Measurements from ENCODE around the gene PKNOX2. TPM values are rescaled to one million over a fixed set of nuclear protein-coding genes. Genes with fewer than 3 reads are reported as not detected.

Gene PKNOX2
- total and polyA plus RNA-seq, 4 donors = 0.14 to 0.29 (median 0.24) TPM

DNA sequence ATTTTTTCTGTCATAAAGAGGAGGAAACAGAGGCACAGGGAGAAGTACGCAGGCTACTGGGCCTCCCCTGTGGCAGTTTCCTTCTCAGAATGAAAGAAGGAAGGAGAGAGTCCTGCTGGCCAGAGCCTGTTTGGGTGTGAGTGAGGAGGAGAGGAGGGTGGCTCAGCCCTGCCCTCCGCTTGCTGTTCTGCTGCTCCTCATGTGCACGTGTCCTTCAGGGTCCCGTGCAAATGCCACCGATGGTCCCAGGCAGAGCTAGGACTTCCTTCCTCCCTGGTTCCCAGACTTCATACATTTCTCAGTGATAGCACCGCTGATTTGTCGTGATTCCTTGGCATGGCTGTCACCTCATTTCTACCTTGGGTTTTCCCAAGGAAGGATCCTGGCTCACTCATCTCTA is 88.7 kb downstream of the PKNOX2 start:
- no peak for DNase-seq (ENCODE audit: low spot score)
- H3K4me1 ChIP-seq (ENCODE audit: control insufficient read depth in 4 of 4, insufficient read depth in 4 of 4, low read length in 3 of 4) = no peaks in the 10 kb centered on the region
- H3K27me3 ChIP-seq (ENCODE audit: control insufficient read depth in 4 of 4, insufficient read depth in 4 of 4, low read length in 3 of 4) = peaks cover 0 to 2% (median 0%) of the 10 kb centered on the region in 4 donors
- H3K27ac ChIP-seq (ENCODE audit: low read depth in 1 of 2, low read length in 2 of 2) = no peak overlapping the region
- TF ChIP-seq TAF1 (conservative IDR thresholded peaks at IDR 0.05) (no peak), RAD21 (IDR thresholded peaks at IDR 0.05) (no peak), ZBTB33 (IDR thresholded peaks at IDR 0.05) (no peak), NR2F2 (IDR thresholded peaks at IDR 0.05) (no peak), YY1 (IDR thresholded peaks at IDR 0.05) (no peak), EGR1 (IDR thresholded peaks at IDR 0.05; ENCODE audit: low read depth in 2 of 2) (no peak), CTCF (IDR thresholded peaks at IDR 0.05; ENCODE audit: low read depth, low read length, missing input control) (no peak), SP1 (IDR thresholded peaks at IDR 0.05) (no peak)
- no peak overlapping the region for H3K9ac ChIP-seq (ENCODE audit: low read depth in 1 of 2, low read length in 2 of 2)
- 59% methylated on average over 7 of the region's 7 CpGs for whole genome bisulfite sequencing
- no peaks in the 10 kb centered on the region for H3K9me3 ChIP-seq (ENCODE audit: control insufficient read depth in 4 of 4, low read length in 3 of 4)
- no peaks in the 10 kb centered on the region for H3K36me3 ChIP-seq (ENCODE audit: control insufficient read depth in 4 of 4, insufficient read depth in 3 of 4, low read depth in 1 of 4, low read length in 3 of 4)
- H3K4me3 ChIP-seq (ENCODE audit: low read depth in 1 of 3, low read length in 3 of 3) = no peak overlapping the region

DNA sequence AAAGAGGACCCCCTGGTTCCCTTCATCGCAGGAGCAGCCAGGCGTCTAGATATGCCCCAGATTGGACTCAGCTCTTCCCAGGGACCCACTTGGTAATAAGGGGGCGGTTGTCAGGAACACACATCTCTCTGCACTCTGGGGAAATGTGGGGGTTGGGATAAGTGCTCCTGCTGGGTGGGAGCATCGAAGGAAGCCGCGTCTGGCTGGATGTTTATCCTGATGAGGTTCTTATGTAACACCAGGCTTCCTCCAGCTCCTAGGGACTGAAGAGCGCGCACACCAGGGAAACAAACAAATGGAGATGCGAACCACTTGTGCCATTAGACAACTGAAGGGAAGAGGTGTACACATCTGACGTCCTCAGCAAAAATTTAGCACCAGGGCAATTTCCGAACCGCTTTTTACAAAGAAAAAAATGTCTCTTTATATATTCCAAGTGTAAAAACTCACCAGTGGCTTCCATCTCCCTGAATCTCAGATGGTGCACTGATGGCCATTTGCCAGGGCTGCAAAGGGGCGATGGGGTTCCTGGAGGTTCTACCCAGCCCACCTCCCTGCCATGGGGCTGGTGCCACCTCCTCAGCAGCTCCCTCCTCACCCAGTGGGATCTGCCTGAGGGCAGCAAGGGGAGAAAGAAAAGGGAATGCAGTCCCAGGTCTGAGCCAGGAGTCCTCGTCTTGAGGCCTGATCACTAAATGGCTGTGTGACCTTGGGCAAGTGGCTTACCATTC is 89.4 kb downstream of the PKNOX2 start:
- no peak overlapping the region for H3K4me3 ChIP-seq (ENCODE audit: low read depth in 1 of 3, low read length in 3 of 3)
- no peaks in the 10 kb centered on the region for H3K36me3 ChIP-seq (ENCODE audit: control insufficient read depth in 4 of 4, insufficient read depth in 3 of 4, low read depth in 1 of 4, low read length in 3 of 4)
- H3K9ac ChIP-seq (ENCODE audit: low read depth in 1 of 2, low read length in 2 of 2) = no peak overlapping the region
- TF ChIP-seq CTCF (IDR thresholded peaks at IDR 0.05; ENCODE audit: low read depth, low read length, missing input control) (no peak), FOXA1 (IDR thresholded peaks at IDR 0.05) (no peak), HNF4G (IDR thresholded peaks at IDR 0.05) (no peak), NR2F2 (IDR thresholded peaks at IDR 0.05) (no peak), REST (IDR thresholded peaks at IDR 0.05) (no peak), MAX (IDR thresholded peaks at IDR 0.05) (no peak), RAD21 (IDR thresholded peaks at IDR 0.05) (no peak), RXRA (IDR thresholded peaks at IDR 0.05) (no peak), JUND (IDR thresholded peaks at IDR 0.05) (no peak), HNF4A (conservative IDR thresholded peaks at IDR 0.05) (no peak), ZBTB33 (IDR thresholded peaks at IDR 0.05) (no peak), EGR1 (IDR thresholded peaks at IDR 0.05; ENCODE audit: low read depth in 2 of 2) (no peak), GABPA (IDR thresholded peaks at IDR 0.05 in 1 of 2, conservative IDR thresholded peaks at IDR 0.05 in 1 of 2) (no peak), SP1 (IDR thresholded peaks at IDR 0.05) (no peak)
- no peaks in the 10 kb centered on the region for H3K4me1 ChIP-seq (ENCODE audit: control insufficient read depth in 4 of 4, insufficient read depth in 4 of 4, low read length in 3 of 4)
- peaks cover 0 to 2% (median 0%) of the 10 kb centered on the region in 4 donors for H3K27me3 ChIP-seq (ENCODE audit: control insufficient read depth in 4 of 4, insufficient read depth in 4 of 4, low read length in 3 of 4)
- no peak for DNase-seq (ENCODE audit: low spot score)
- H3K9me3 ChIP-seq (ENCODE audit: control insufficient read depth in 4 of 4, low read length in 3 of 4) = no peaks in the 10 kb centered on the region
- WGBS = 68% methylated on average over 14 of the region's 14 CpGs
- no peak overlapping the region for H3K27ac ChIP-seq (ENCODE audit: low read depth in 1 of 2, low read length in 2 of 2)
